ENCODE results near the gene DNAJB7.
"Not testable (repeated sequence)": the region's sequence is repeated elsewhere in the genome, so short reads cannot be mapped to it uniquely, and the experiment has no call there.

The DNAJB7 gene

GRCh38 chr22:40862013-40862412, at the start of gene DNAJB7:
TSS of gene DNAJB7 (minus strand) at chr22:40862113. CDS start at chr22:40861994, 119 bp downstream.
- no peak for DNase-seq

- DNase-seq, result no peak
Observed at GRCh38 chr22:40908895-40909294, 47.0 kb upstream of the DNAJB7 start.

GRCh38 chr22:40904101-40904500, 42.2 kb upstream of the DNAJB7 start:
- no peak for DNase-seq

- DNase-seq, result no peak
Observed at GRCh38 chr22:40898850-40899357, 37.0 kb upstream of the DNAJB7 start.

GRCh38 chr22:40894417-40894816, 32.5 kb upstream of the DNAJB7 start:
- no peak for DNase-seq

GRCh38 chr22:40890881-40891280, 29.0 kb upstream of the DNAJB7 start:
- no peak for DNase-seq

GRCh38 chr22:40889116-40889515, 27.2 kb upstream of the DNAJB7 start:
- DNase-seq, result no peak

- no peak for DNase-seq
Observed at GRCh38 chr22:40878922-40879321, 17.0 kb upstream of the DNAJB7 start.

- DNase-seq, result no peak
Observed at GRCh38 chr22:40877488-40877887, 15.6 kb upstream of the DNAJB7 start.

GRCh38 chr22:40876907-40877306, 15.0 kb upstream of the DNAJB7 start:
- no peak for DNase-seq

- no peak for DNase-seq
Observed at GRCh38 chr22:40875111-40875510, 13.2 kb upstream of the DNAJB7 start.

GRCh38 chr22:40874016-40874415, 12.1 kb upstream of the DNAJB7 start:
- no peak for DNase-seq

- not testable (repeated sequence) for DNase-seq
Observed at GRCh38 chr22:40868379-40868778, 6.5 kb upstream of the DNAJB7 start.

- no peak for DNase-seq
Observed at GRCh38 chr22:40867109-40867508, 5.2 kb upstream of the DNAJB7 start.

GRCh38 chr22:40862537-40862936, 624 bp upstream of the DNAJB7 start:
- DNase-seq, result no peak

- DNase-seq, result no peak
Observed at GRCh38 chr22:40857309-40857855, 4.5 kb downstream of the DNAJB7 start.

- peak; percentile 84 for DNase-seq
Observed at GRCh38 chr22:40856513-40857308, 5.2 kb downstream of the DNAJB7 start, which contains the start of the genes ST13 and XPNPEP3. TSS of gene ST13 (minus strand) at chr22:40856639. CDS start at chr22:40856540, 99 bp downstream. TSS of gene XPNPEP3 (plus strand) at chr22:40857148. CDS start at chr22:40857182, 34 bp downstream.

- DNase-seq, result no peak
Observed at GRCh38 chr22:40855979-40856512, 5.9 kb downstream of the DNAJB7 start.

GRCh38 chr22:40855071-40855978, 6.6 kb downstream of the DNAJB7 start:
- no peak for DNase-seq

- DNase-seq, result no peak
Observed at GRCh38 chr22:40853961-40854360, 8.0 kb downstream of the DNAJB7 start.

- DNase-seq, result no peak
Observed at GRCh38 chr22:40853333-40853732, 8.6 kb downstream of the DNAJB7 start.

GRCh38 chr22:40845816-40846215, 16.1 kb downstream of the DNAJB7 start:
- DNase-seq, result not testable (repeated sequence)

GRCh38 chr22:40844951-40845350, 17.0 kb downstream of the DNAJB7 start:
- DNase-seq, result no peak

Data from NCI-H2107 (cell line).